Measurements from ENCODE around the gene FBXO31. TPM values are rescaled to one million over a fixed set of nuclear protein-coding genes. Genes with fewer than 3 reads are reported as not detected.
A peak's percentile ranks its signal among the peaks of the same experiment; 100 is the strongest.

Gene FBXO31, protein sequence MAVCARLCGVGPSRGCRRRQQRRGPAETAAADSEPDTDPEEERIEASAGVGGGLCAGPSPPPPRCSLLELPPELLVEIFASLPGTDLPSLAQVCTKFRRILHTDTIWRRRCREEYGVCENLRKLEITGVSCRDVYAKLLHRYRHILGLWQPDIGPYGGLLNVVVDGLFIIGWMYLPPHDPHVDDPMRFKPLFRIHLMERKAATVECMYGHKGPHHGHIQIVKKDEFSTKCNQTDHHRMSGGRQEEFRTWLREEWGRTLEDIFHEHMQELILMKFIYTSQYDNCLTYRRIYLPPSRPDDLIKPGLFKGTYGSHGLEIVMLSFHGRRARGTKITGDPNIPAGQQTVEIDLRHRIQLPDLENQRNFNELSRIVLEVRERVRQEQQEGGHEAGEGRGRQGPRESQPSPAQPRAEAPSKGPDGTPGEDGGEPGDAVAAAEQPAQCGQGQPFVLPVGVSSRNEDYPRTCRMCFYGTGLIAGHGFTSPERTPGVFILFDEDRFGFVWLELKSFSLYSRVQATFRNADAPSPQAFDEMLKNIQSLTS
- polyA plus RNA-seq (2013, experiment 1 of 2) = 7.4 TPM
- 7.9 TPM for polyA plus RNA-seq (2013, experiment 2 of 2)

DNA sequence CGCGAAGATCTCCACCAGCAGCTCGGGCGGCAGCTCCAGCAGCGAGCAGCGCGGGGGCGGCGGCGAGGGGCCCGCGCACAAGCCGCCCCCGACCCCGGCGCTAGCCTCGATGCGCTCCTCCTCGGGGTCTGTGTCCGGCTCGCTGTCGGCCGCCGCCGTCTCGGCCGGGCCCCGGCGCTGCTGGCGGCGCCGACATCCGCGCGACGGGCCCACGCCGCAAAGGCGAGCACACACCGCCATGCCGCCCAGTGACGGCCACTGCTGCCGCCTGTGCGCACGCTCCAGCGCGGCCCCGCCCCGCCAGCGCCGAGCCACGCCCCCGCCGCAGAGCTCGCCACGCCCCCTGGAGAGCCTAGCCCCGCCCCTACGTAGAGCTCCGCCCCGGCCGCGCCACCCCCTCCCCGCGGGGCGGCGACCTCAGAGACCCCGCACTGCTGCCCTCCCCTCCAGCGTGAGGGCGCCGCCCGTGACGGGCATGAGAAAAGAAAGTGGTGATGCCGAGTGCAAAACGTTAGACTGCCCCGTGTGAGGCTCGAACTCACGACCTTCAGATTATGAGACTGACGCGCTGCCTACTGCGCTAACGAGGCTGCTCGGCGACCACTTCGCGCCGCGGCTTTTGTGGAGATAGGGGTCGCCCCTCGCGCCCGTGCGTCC is at the start of gene FBXO31:
Gene FBXO31, minus strand, starts transcription at position 272 of the 657 bp plus-strand sequence. Its CDS starts 32 bp downstream, at position 240.
- Histone ChIP-seq H3K27ac (ENCODE audit: low read depth, low read length) (peak within 1 kb of the TSS; percentile 92), H3K4me1 (ENCODE audit: insufficient read depth, low read length) (peaks cover 6% of the 10 kb centered on the region; the same call in 1 of the 2 replicates), H3K9me3 (ENCODE audit: insufficient read depth, low read depth, low read length) (0 out of 2 replicates have a peak, but pooled peaks cover 4% of the 10 kb centered on the region), H3K27me3 (ENCODE audit: insufficient read depth, low read length) (no peaks in the 10 kb centered on the region), H3K36me3 (ENCODE audit: insufficient read depth, low read length) (no peaks in the 10 kb centered on the region), H3K9ac (ENCODE audit: low read depth, low read length) (peak within 1 kb of the TSS; percentile 92), H3K4me3 (ENCODE audit: low read length) (peak within 1 kb of the TSS; percentile 92)
- under 1% methylated on average over 92 of the region's 92 CpGs for WGBS

- Histone ChIP-seq H3K4me1 (ENCODE audit: insufficient read depth, low read length) (peaks cover 5% of the 10 kb centered on the region; the same call in 1 of the 2 replicates), H3K9ac (ENCODE audit: low read depth, low read length) (no peak overlapping the region), H3K36me3 (ENCODE audit: insufficient read depth, low read length) (peaks cover 24% of the 10 kb centered on the region), H3K9me3 (ENCODE audit: insufficient read depth, low read depth, low read length) (no peaks in the 10 kb centered on the region), H3K4me3 (ENCODE audit: low read length) (no peak overlapping the region), H3K27ac (ENCODE audit: low read depth, low read length) (no peak overlapping the region), H3K27me3 (ENCODE audit: insufficient read depth, low read length) (no peaks in the 10 kb centered on the region)
- WGBS = 96% methylated on average over 15 of the region's 15 CpGs
These were observed 48.8 kb upstream of the FBXO31 start for GRCh38 chr16:87432330-87432915.

GRCh38 chr16:87431926-87432325 is 48.4 kb upstream of the FBXO31 start:
- no peaks in the 10 kb centered on the region for H3K27me3 ChIP-seq (ENCODE audit: insufficient read depth, low read length)
- no peaks in the 10 kb centered on the region for H3K9me3 ChIP-seq (ENCODE audit: insufficient read depth, low read depth, low read length)
- H3K4me3 ChIP-seq (ENCODE audit: low read length) = no peak overlapping the region
- peaks cover 24% of the 10 kb centered on the region for H3K36me3 ChIP-seq (ENCODE audit: insufficient read depth, low read length)
- H3K27ac ChIP-seq (ENCODE audit: low read depth, low read length) = no peak overlapping the region
- H3K4me1 ChIP-seq (ENCODE audit: insufficient read depth, low read length) = peaks cover 9% of the 10 kb centered on the region
- H3K9ac ChIP-seq (ENCODE audit: low read depth, low read length) = no peak overlapping the region
- 95% methylated on average over 7 of the region's 7 CpGs for WGBS

DNA sequence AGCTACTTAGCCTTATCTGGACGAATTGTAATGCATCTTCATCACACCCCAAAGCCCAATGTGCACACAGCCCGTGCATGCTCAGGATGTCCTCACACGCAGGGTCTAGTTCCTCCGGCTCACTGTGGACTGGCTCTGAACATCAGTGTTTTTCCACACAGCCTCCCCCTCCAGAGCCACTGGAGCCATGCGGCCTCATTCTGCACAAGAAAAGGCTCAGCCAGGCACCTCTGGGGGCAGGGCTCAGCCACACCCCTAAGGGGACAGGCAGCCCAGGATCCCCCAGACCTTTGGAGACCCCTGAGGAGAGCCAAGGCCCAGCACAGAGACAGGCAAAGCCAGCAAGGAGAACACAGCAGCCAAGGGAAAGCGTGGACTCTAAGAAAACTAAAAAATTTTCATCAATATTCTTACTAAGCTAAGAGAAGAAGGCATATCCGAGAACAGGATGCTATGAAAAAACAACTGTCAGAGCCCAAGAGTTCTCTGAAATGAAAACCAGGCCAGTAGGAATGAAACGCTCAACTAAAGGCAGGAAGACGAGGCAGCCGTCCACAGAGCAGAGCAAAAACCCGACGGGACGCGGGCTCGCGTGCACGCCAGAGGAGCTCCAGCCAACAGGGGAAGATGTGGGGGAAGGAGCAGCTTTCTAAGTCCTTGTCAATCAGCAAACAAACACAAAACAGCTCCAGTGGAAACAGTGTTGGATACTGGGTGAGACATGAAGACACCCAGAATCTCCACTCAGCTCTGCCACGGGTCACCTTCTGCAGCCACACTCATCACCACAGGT is 43.0 kb upstream of the FBXO31 start:
- no peak overlapping the region; the same call in 1 of the 2 replicates for H3K9ac ChIP-seq (ENCODE audit: low read depth, low read length)
- WGBS = 83% methylated on average over 18 of the region's 18 CpGs

DNA sequence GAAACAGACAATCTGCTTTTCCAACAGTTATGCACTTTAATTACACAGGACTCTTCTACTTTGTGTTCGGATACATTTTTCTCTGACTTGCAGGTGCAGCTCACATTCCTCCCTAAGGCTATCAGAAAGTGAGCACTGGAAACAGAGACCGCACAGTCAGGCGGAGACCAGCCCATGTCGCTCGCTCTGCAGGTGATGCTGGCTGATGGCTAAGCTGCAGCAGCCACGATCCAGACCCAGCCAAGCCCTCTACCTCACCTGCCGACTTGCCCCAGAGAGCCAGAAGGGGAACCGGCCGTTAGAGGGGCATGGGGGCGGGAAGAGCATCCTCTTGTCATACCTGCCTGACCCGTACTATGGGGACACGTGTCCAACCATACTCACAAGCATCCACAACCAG is 42.4 kb upstream of the FBXO31 start:
- H3K27ac ChIP-seq (ENCODE audit: low read depth, low read length) = no peak overlapping the region
- no peak overlapping the region for H3K9ac ChIP-seq (ENCODE audit: low read depth, low read length)
- 92% methylated on average over 12 of the region's 12 CpGs for WGBS
- peaks cover 11% of the 10 kb centered on the region for H3K4me1 ChIP-seq (ENCODE audit: insufficient read depth, low read length)
- peaks cover 36% of the 10 kb centered on the region for H3K36me3 ChIP-seq (ENCODE audit: insufficient read depth, low read length)
- H3K27me3 ChIP-seq (ENCODE audit: insufficient read depth, low read length) = no peaks in the 10 kb centered on the region
- no peaks in the 10 kb centered on the region for H3K9me3 ChIP-seq (ENCODE audit: insufficient read depth, low read depth, low read length)
- no peak overlapping the region for H3K4me3 ChIP-seq (ENCODE audit: low read length)

More for the DNA sequence above, 43.0 kb upstream of the FBXO31 start:
- Histone ChIP-seq H3K4me3 (ENCODE audit: low read length) (no peak overlapping the region), H3K36me3 (ENCODE audit: insufficient read depth, low read length) (peaks cover 34% of the 10 kb centered on the region), H3K9me3 (ENCODE audit: insufficient read depth, low read depth, low read length) (no peaks in the 10 kb centered on the region), H3K4me1 (ENCODE audit: insufficient read depth, low read length) (peaks cover 11% of the 10 kb centered on the region), H3K27ac (ENCODE audit: low read depth, low read length) (no peak overlapping the region; the same call in 1 of the 2 replicates), H3K27me3 (ENCODE audit: insufficient read depth, low read length) (no peaks in the 10 kb centered on the region)

GRCh38 chr16:87424266-87424665 is 40.7 kb upstream of the FBXO31 start:
- H3K36me3 ChIP-seq (ENCODE audit: insufficient read depth, low read length) = peaks cover 45% of the 10 kb centered on the region
- H3K4me1 ChIP-seq (ENCODE audit: insufficient read depth, low read length) = peaks cover 11% of the 10 kb centered on the region
- H3K27ac ChIP-seq (ENCODE audit: low read depth, low read length) = no peak overlapping the region
- no peaks in the 10 kb centered on the region for H3K27me3 ChIP-seq (ENCODE audit: insufficient read depth, low read length)
- 0 out of 2 replicates have a peak overlapping the region, but pooled peaks have one; percentile 5 for H3K9ac ChIP-seq (ENCODE audit: low read depth, low read length)
- no peaks in the 10 kb centered on the region for H3K9me3 ChIP-seq (ENCODE audit: insufficient read depth, low read depth, low read length)
- 82% methylated on average over 12 of the region's 12 CpGs for WGBS
- no peak overlapping the region for H3K4me3 ChIP-seq (ENCODE audit: low read length)

- Histone ChIP-seq H3K4me1 (ENCODE audit: insufficient read depth, low read length) (peaks cover 11% of the 10 kb centered on the region), H3K36me3 (ENCODE audit: insufficient read depth, low read length) (peaks cover 42% of the 10 kb centered on the region), H3K27ac (ENCODE audit: low read depth, low read length) (no peak overlapping the region), H3K9ac (ENCODE audit: low read depth, low read length) (no peak overlapping the region), H3K27me3 (ENCODE audit: insufficient read depth, low read length) (no peaks in the 10 kb centered on the region), H3K9me3 (ENCODE audit: insufficient read depth, low read depth, low read length) (no peaks in the 10 kb centered on the region), H3K4me3 (ENCODE audit: low read length) (no peak overlapping the region)
- 96% methylated on average over 13 of the region's 15 CpGs for WGBS
These were observed 39.9 kb upstream of the FBXO31 start for GRCh38 chr16:87423429-87423828.

DNA sequence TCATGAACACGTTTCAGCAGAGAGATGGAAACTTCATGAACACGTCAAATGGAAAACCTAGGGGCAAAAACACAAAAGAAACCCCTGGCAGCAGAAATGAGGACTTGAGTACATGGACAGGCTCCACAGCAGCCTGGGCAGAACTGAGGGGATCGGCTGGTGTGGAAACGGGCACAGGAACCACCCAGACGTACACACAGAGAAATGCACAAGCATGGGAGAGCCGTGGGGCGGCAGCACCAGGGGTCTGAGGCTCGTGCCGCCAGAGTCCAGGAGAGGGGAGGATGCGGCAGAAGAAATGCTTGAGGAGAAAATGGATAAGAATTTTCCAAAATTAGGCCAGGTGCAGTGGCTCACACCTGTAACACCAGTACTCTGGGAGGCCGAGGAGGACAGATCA is 38.5 kb upstream of the FBXO31 start:
- Histone ChIP-seq H3K9ac (ENCODE audit: low read depth, low read length) (no peak overlapping the region), H3K27ac (ENCODE audit: low read depth, low read length) (no peak overlapping the region), H3K36me3 (ENCODE audit: insufficient read depth, low read length) (peaks cover 54% of the 10 kb centered on the region), H3K4me1 (ENCODE audit: insufficient read depth, low read length) (peaks cover 9% of the 10 kb centered on the region), H3K9me3 (ENCODE audit: insufficient read depth, low read depth, low read length) (no peaks in the 10 kb centered on the region), H3K27me3 (ENCODE audit: insufficient read depth, low read length) (no peaks in the 10 kb centered on the region), H3K4me3 (ENCODE audit: low read length) (no peak overlapping the region)
- WGBS = 93% methylated on average over 11 of the region's 11 CpGs

GRCh38 chr16:87421003-87421912 is 37.7 kb upstream of the FBXO31 start:
- Histone ChIP-seq H3K9me3 (ENCODE audit: insufficient read depth, low read depth, low read length) (no peaks in the 10 kb centered on the region), H3K27ac (ENCODE audit: low read depth, low read length) (no peak overlapping the region), H3K9ac (ENCODE audit: low read depth, low read length) (no peak overlapping the region), H3K4me3 (ENCODE audit: low read length) (no peak overlapping the region), H3K4me1 (ENCODE audit: insufficient read depth, low read length) (peaks cover under 1% of the 10 kb centered on the region; the same call in 1 of the 2 replicates), H3K36me3 (ENCODE audit: insufficient read depth, low read length) (peaks cover 62% of the 10 kb centered on the region), H3K27me3 (ENCODE audit: insufficient read depth, low read length) (no peaks in the 10 kb centered on the region)
- 95% methylated on average over 24 of the region's 25 CpGs for WGBS

Measured in HUES64 (cell line).